Smooth muscle cell (in vitro differentiated cells): ENCODE results near the gene MED31. TPM values are rescaled to one million over a fixed set of nuclear protein-coding genes. Genes with fewer than 3 reads are reported as not detected.
"Not testable (repeated sequence)": the region's sequence is repeated elsewhere in the genome, so short reads cannot be mapped to it uniquely, and the experiment has no call there.

Source experiments
- DNase-seq: peaks from one replicate; lab custom pipeline; 2025; ENCODE audit not compliant: unreplicated experiment; lab: John Stamatoyannopoulos, UW
- H2AFZ ChIP-seq: fragments of 200-600 bp; sonication (generic); 2 replicates; pipeline ENCODE4 v1.6.0; 2016; ENCODE audit warnings: antibody characterized with exemption, low read depth, mild to moderate bottlenecking
- H3F3A ChIP-seq: fragments of 200-600 bp; sonication (generic); 2 replicates; pipeline ENCODE4 v1.6.0; 2017; ENCODE audit warnings: antibody characterized with exemption, low read depth
- H3K27ac ChIP-seq: fragments of 200-600 bp; sonication (generic); 2 replicates; pipeline ENCODE4 v1.5.1; 2016; ENCODE audit warnings: low read depth, mild to moderate bottlenecking
- H3K27me3 ChIP-seq: fragments of 200-600 bp; sonication (generic); 2 replicates; pipeline ENCODE4 v1.6.1; 2016; ENCODE audit warnings: low read depth, mild to moderate bottlenecking
- H3K36me3 ChIP-seq: fragments of 200-600 bp; sonication (generic); 2 replicates; pipeline ENCODE4 v1.5.1; 2016; ENCODE audit warnings: low read depth
- H3K4me1 ChIP-seq: fragments of 200-600 bp; sonication (generic); 2 replicates; pipeline ENCODE4 v1.5.1; 2016; ENCODE audit warnings: low read depth
- H3K4me2 ChIP-seq: fragments of 200-600 bp; sonication (generic); 2 replicates; pipeline ENCODE4 v1.6.0; 2016; ENCODE audit warnings: mild to moderate bottlenecking
- H3K4me3 ChIP-seq: fragments of 200-600 bp; sonication (generic); 2 replicates; pipeline ENCODE4 v1.5.1; 2016; ENCODE audit warnings: mild to moderate bottlenecking
- H3K79me2 ChIP-seq: fragments of 200-600 bp; sonication (generic); 2 replicates; pipeline ENCODE4 v1.6.0; 2016; ENCODE audit warnings: low read depth, mild to moderate bottlenecking
- H3K9ac ChIP-seq: fragments of 200-600 bp; sonication (generic); 2 replicates; pipeline ENCODE4 v1.6.0; 2016; ENCODE audit warnings: low read depth
- H3K9me3 ChIP-seq: fragments of 200-600 bp; sonication (generic); replicated peaks from 2 replicates; pipeline ENCODE4 v1.5.1; 2016; ENCODE audit warnings: low read depth
- H4K20me1 ChIP-seq: fragments of 200-600 bp; sonication (generic); 2 replicates; pipeline ENCODE4 v1.6.0; 2016; ENCODE audit warnings: low read depth
- WGBS: methylation state at CpG from one replicate; pipeline ENCODE4 v1.1.7; 2016; ENCODE audit warnings: low lambda C conversion rate; 5-methylcytosine and 5-hydroxymethylcytosine counted together
- polyA plus RNA-seq: library from polyadenylated mRNA; unstranded; fragments of >200 nt; fragmentation: Nextera tagmentation; extraction: Ambion mirVana; gene quantifications from 2 replicates; pipeline ENCODE4 v1.2.1, GENCODE V29; 2016
- total RNA-seq: library from RNA; depleted of rRNA; stranded (reverse); fragments of >200 nt; gene quantifications from 2 replicates; pipeline ENCODE4 v1.2.3, GENCODE V29; 2014
- TF ChIP-seq, protein P1 (sequence below): fragments of 200-600 bp; sonication (generic); IDR thresholded peaks from 2 replicates; pipeline ENCODE4 v1.5.1; 2017; ENCODE audit warnings: borderline replicate concordance, mild to moderate bottlenecking, antibody characterized with exemption; ENCODE audit not compliant: insufficient read depth, poor library complexity, severe bottlenecking

The MED31 gene
- total and polyA plus RNA-seq, 2 experiments from 2014 or later, result 26.3 to 59.1 TPM

DNA sequence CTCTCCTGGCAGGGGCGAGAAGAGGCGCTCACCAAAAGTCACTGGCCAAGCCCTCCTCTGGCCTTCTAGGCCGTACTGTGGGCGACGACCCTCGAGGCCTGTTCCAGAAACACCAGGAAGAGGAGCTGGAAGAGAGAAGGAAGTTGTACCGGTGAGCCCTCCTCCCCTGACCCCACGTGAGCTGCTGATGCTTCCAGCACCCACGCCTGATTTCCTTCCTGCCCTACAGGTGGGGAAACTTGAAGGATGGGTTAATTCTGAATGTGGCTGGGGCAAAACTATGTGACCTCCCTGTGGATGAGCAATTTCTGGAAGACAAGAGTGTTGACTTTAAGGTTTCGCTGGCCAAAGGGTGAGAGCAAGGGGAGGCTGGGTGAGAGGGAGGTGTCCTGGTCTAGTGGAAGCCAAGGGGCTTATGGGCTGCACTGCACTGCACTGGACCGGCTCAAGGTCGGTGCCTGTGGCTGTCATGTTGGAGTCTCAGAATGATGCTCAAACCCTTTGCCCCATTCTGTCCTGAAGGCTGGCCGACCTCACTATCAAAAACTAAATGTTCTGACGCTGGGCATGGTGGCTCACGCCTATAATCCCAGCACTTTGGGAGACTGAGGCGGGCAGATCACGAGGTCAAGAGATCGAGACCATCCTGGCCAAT is 6.4 kb upstream of the MED31 start:
- no peak for DNase-seq
- 72% methylated on average over 17 of the region's 18 CpGs for WGBS
- Histone ChIP-seq H3K4me2 (no peak overlapping the region), H3K27me3 (peaks cover 74% of the 10 kb centered on the region), H4K20me1 (no peaks in the 10 kb centered on the region), H3K27ac (no peak overlapping the region), H3K36me3 (no peaks in the 10 kb centered on the region), H3K4me1 (peaks cover 17% of the 10 kb centered on the region), H3K4me3 (no peak overlapping the region), H3K9me3 (no peaks in the 10 kb centered on the region), H3F3A (no peaks in the 10 kb centered on the region), H3K79me2 (no peaks in the 10 kb centered on the region), H3K9ac (no peak overlapping the region), H2AFZ (no peak overlapping the region)
- TF ChIP-seq, protein P1, sequence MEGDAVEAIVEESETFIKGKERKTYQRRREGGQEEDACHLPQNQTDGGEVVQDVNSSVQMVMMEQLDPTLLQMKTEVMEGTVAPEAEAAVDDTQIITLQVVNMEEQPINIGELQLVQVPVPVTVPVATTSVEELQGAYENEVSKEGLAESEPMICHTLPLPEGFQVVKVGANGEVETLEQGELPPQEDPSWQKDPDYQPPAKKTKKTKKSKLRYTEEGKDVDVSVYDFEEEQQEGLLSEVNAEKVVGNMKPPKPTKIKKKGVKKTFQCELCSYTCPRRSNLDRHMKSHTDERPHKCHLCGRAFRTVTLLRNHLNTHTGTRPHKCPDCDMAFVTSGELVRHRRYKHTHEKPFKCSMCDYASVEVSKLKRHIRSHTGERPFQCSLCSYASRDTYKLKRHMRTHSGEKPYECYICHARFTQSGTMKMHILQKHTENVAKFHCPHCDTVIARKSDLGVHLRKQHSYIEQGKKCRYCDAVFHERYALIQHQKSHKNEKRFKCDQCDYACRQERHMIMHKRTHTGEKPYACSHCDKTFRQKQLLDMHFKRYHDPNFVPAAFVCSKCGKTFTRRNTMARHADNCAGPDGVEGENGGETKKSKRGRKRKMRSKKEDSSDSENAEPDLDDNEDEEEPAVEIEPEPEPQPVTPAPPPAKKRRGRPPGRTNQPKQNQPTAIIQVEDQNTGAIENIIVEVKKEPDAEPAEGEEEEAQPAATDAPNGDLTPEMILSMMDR, result no peak

DNA sequence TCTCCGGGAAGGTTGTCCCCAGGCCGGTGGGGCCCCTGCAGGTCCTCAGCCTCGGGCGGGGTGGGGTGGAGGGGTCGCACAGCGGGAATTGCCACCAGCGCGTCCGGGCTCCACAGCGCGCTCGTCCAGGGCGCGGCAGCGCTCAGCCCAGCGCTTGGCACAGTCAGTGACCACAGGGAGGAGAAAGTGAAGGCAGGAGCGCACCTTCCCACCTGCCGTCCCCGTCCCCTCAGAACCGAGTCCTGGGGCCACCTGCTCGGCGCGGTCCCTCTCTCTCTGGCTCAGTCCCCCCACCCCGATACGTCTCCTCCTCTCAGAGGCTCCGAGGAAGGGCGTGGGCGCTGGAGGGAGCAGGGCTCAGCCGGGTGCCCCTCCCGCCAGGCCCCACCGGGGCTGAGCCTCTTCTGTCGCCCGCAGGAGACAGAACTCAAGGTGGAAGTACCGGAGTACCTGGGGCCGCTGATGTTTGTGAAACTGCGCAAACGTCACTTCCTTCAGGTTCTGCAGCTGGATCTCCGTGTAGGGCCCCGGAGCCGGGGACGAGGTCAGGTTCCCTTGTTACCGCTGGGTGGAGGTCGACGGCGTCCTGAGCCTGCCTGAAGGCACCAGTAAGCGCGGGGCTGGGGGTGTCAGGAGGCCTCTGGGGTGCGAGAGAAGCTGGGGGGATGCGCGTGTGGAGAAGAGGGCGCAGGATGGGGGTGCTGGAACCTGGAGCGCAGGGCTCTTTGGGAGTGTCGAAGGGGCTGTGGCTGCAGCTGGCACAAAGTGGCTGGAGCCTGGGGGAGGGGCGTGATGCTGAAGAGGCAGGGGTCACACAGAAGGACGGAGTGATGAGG is 5.6 kb upstream of the MED31 start:
- H3K27ac ChIP-seq, H3K9ac ChIP-seq, DNase-seq, H3K36me3 ChIP-seq, H3F3A ChIP-seq, H3K79me2 ChIP-seq, H2AFZ ChIP-seq, H3K9me3 ChIP-seq, H4K20me1 ChIP-seq: not testable (repeated sequence)
- WGBS, result 3% methylated on average over 51 of the region's 55 CpGs
- Histone ChIP-seq H3K4me2 (peak overlapping the region; percentile 75), H3K27me3 (peaks cover 80% of the 10 kb centered on the region), H3K4me1 (peaks cover 24% of the 10 kb centered on the region), H3K4me3 (peak overlapping the region; percentile 35)

DNA sequence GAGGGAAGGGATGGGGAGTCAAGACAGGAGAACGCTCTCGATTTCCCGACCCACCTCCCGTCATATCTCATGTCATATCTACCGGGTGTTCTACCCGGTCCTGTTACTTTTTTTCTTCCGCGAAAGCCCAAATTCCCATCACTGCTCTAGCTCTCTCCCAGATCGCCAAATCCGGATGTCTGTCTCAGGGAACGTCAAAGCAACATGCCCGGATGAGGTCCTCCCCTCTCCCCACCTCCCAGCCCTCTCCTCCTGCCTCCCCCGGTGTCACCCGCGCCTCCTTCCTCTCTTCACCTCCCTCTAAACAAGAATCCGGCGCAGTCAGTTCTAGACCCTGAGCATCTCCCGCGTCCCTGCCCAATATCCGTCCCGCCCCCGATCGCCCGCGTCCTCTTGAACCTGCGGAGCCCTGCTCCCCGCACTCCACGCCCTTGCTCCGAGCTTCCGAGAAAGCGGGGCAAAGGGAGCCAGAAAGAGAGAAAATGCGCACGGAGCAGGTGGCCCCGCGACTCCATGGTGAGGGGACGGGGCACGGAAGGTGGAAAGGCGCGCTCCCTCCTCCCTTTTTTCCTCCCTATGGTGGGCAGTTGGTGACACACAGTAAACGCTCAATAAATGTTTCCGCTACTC is 4.4 kb upstream of the MED31 start:
- WGBS, result 3% methylated on average over 30 of the region's 41 CpGs
- H3K79me2 ChIP-seq, H3F3A ChIP-seq, H2AFZ ChIP-seq, DNase-seq, H3K9me3 ChIP-seq, H3K9ac ChIP-seq, H3K4me3 ChIP-seq, H4K20me1 ChIP-seq, H3K36me3 ChIP-seq, H3K27ac ChIP-seq: not testable (repeated sequence)
- Histone ChIP-seq H3K4me1 (peaks cover 28% of the 10 kb centered on the region), H3K27me3 (peaks cover 71% of the 10 kb centered on the region), H3K4me2 (peak overlapping the region; percentile 44)

DNA sequence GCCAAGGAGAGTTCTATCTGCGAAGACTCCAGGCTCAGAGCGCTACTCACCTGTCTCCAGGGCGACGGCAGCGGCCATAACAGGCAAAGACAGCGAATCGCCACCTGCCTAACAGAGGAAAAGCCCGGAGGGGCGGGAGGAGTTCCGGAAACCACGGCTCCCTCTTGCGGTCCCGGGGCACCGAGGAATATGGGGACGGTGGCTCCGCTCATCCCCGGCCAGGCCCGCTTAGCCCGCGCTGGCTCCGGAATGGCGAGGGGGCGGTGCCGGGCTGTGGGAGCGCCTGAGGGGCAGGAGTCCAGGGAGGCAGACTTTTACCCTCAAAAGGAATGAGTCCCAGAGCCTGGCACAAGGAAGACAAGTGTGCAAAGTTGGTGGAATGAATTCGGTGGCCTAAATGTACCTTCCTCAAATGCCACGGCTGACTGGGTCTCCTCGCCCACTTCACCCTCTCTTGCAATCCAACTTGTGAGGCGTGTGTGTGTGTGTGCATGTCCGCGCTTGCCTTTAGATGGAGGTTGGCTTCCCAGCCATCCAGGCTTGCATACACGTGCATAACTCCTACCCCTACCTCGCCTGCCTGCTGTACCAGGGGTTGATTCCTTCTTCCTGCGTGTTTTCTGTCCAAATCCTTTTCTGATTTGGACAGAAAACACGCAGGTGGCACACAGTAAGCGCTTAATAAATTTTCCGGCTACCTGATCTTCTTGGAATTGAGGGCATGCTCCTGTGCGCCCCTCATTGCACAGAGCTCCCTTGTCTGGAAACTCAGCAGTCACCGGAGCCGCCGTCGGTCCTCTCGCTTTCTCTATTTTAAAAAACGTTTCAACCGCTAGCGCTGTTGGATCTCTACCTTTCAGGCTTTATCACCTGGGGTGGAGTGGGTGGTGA is 3.7 kb upstream of the MED31 start:
- peak overlapping the region; percentile 39 for H3K4me3 ChIP-seq
- peaks cover 65% of the 10 kb centered on the region for H3K27me3 ChIP-seq
- TF ChIP-seq, protein P1, result no peak
- peaks cover 6% of the 10 kb centered on the region for H4K20me1 ChIP-seq
- DNase-seq, result no peak
- WGBS, result 8% methylated on average over 46 of the region's 46 CpGs
- H3K79me2 ChIP-seq, result peaks cover 11% of the 10 kb centered on the region
- H3K4me2 ChIP-seq, result peak overlapping the region; percentile 81
- H2AFZ ChIP-seq, result no peak overlapping the region
- H3K4me1 ChIP-seq, result peaks cover 34% of the 10 kb centered on the region
- no peaks in the 10 kb centered on the region for H3K9me3 ChIP-seq
- H3K9ac ChIP-seq, result no peak overlapping the region
- no peak overlapping the region for H3K27ac ChIP-seq
- no peaks in the 10 kb centered on the region for H3F3A ChIP-seq
- no peaks in the 10 kb centered on the region for H3K36me3 ChIP-seq
